ENCODE results near the gene CCDC188. TPM values are rescaled to one million over a fixed set of nuclear protein-coding genes. Genes with fewer than 3 reads are reported as not detected.

The CCDC188 gene
- total RNA-seq, 1 donor from 2014 or later, result not detected

DNA sequence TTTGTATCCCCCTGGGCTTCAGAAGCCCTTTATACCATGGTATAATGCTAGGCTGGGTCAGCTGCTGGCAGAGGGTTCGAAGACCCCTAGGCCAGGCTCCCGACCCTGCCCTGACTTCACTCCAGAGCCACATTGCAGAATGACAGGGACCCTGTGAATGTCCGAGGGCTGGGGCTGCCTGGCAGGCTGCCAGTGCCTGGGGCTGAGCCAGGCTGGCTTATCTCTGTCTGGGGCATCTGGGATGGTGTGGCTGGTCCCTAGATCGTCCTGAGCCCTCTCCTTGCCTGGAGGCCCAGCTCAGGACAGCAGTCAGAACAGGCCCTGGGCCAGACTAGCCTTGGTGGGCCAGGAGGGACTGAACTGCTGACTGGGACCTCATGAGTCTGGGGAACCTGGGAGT, 15.6 kb downstream of the CCDC188 start:
- H3K9me3 Mint-ChIP-seq (ENCODE audit: unreplicated experiment), result no peaks in the 10 kb centered on the region
- Histone ChIP-seq H3K36me3 (ENCODE audit: insufficient read depth, low read length) (no peaks in the 10 kb centered on the region), H3K9me3 (ENCODE audit: insufficient read depth, low read depth, low read length) (no peaks in the 10 kb centered on the region), H3K79me2 (ENCODE audit: insufficient read depth, low read length) (peaks cover 83% of the 10 kb centered on the region), H3K27ac (ENCODE audit: low read depth, low read length) (no peak overlapping the region), H3K4me1 (ENCODE audit: insufficient read depth, low read length) (peaks cover 20% of the 10 kb centered on the region), H2AFZ (ENCODE audit: low read depth, low read length) (no peak overlapping the region), H3K27me3 (ENCODE audit: insufficient read depth, low read length) (no peaks in the 10 kb centered on the region), H3K4me2 (ENCODE audit: low read length) (no peak overlapping the region), H3K9ac (ENCODE audit: low read length) (no peak overlapping the region), H3K4me3 (ENCODE audit: insufficient read depth, low read depth, low read length) (no peak overlapping the region), H4K20me1 (ENCODE audit: insufficient read depth, low read length) (peaks cover 67% of the 10 kb centered on the region)
- FAIRE-seq (no peak), DNase-seq (ENCODE audit: low read depth) (no peak)
- no peak for TF ChIP-seq EZH2 (IDR thresholded peaks at IDR 0.05; ENCODE audit: insufficient read depth, low read length)
- TF ChIP-seq, protein P1, sequence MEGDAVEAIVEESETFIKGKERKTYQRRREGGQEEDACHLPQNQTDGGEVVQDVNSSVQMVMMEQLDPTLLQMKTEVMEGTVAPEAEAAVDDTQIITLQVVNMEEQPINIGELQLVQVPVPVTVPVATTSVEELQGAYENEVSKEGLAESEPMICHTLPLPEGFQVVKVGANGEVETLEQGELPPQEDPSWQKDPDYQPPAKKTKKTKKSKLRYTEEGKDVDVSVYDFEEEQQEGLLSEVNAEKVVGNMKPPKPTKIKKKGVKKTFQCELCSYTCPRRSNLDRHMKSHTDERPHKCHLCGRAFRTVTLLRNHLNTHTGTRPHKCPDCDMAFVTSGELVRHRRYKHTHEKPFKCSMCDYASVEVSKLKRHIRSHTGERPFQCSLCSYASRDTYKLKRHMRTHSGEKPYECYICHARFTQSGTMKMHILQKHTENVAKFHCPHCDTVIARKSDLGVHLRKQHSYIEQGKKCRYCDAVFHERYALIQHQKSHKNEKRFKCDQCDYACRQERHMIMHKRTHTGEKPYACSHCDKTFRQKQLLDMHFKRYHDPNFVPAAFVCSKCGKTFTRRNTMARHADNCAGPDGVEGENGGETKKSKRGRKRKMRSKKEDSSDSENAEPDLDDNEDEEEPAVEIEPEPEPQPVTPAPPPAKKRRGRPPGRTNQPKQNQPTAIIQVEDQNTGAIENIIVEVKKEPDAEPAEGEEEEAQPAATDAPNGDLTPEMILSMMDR (IDR thresholded peaks at IDR 0.05; ENCODE audit: insufficient read depth, low read depth, low read length), result no peak
- H3K27me3 Mint-ChIP-seq (ENCODE audit: low read depth, unreplicated experiment), result no peaks in the 10 kb centered on the region
- H3K36me3 Mint-ChIP-seq (ENCODE audit: low read depth, unreplicated experiment), result peaks cover 10% of the 10 kb centered on the region
- H3K4me3 Mint-ChIP-seq (ENCODE audit: unreplicated experiment), result no peak overlapping the region
- no peak overlapping the region for H3K27ac Mint-ChIP-seq (ENCODE audit: unreplicated experiment)
- peaks cover 22% of the 10 kb centered on the region for H3K4me1 Mint-ChIP-seq (ENCODE audit: low read depth, unreplicated experiment)

DNA sequence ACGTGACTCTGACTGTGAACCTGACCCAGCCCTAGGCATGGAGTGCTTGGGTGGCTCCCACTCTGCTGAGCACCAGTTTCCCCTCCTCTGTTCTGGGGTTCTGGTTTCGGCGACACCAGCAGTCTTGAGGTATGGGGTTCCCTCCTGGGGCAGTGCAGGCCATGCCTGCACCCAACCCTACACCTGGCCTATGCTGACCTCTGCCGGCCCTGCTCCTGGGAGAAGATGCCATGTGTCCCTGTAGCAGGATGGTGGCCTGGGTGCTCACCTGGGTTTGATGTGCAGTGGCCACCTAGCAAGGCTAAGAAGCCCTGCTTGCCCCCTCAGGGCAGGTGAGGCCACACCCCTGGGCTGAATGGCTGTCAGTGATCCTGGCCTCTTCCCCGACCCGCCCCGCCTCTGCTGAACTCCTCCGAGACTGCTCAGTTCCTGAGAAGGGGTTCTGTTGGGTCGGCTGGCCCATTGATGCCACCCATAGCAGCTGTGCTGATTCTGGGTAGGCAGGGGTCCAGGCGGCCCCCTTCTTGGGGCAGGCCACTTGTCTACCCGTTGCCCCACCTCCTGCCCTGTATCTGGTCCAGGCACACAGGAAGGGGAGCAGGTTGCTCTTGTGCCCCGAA, 16.8 kb downstream of the CCDC188 start:
- Histone ChIP-seq H3K4me3 (ENCODE audit: insufficient read depth, low read depth, low read length) (no peak overlapping the region), H3K27me3 (ENCODE audit: insufficient read depth, low read length) (no peaks in the 10 kb centered on the region), H3K9me3 (ENCODE audit: insufficient read depth, low read depth, low read length) (no peaks in the 10 kb centered on the region), H3K36me3 (ENCODE audit: insufficient read depth, low read length) (no peaks in the 10 kb centered on the region), H2AFZ (ENCODE audit: low read depth, low read length) (no peak overlapping the region), H3K27ac (ENCODE audit: low read depth, low read length) (no peak overlapping the region), H4K20me1 (ENCODE audit: insufficient read depth, low read length) (peaks cover 65% of the 10 kb centered on the region), H3K4me1 (ENCODE audit: insufficient read depth, low read length) (peaks cover 20% of the 10 kb centered on the region), H3K4me2 (ENCODE audit: low read length) (no peak overlapping the region), H3K79me2 (ENCODE audit: insufficient read depth, low read length) (peaks cover 72% of the 10 kb centered on the region), H3K9ac (ENCODE audit: low read length) (no peak overlapping the region)
- Mint-ChIP-seq H3K27ac (ENCODE audit: unreplicated experiment) (no peak overlapping the region), H3K4me1 (ENCODE audit: low read depth, unreplicated experiment) (peaks cover 18% of the 10 kb centered on the region), H3K36me3 (ENCODE audit: low read depth, unreplicated experiment) (peaks cover 4% of the 10 kb centered on the region), H3K4me3 (ENCODE audit: unreplicated experiment) (peak overlapping the region; percentile 69), H3K9me3 (ENCODE audit: unreplicated experiment) (no peaks in the 10 kb centered on the region), H3K27me3 (ENCODE audit: low read depth, unreplicated experiment) (no peaks in the 10 kb centered on the region)
- DNase-seq (ENCODE audit: low read depth) (no peak), FAIRE-seq (no peak)
- TF ChIP-seq, protein P1 (IDR thresholded peaks at IDR 0.05; ENCODE audit: insufficient read depth, low read depth, low read length), result no peak
- TF ChIP-seq EZH2 (IDR thresholded peaks at IDR 0.05; ENCODE audit: insufficient read depth, low read length), result no peak

DNA sequence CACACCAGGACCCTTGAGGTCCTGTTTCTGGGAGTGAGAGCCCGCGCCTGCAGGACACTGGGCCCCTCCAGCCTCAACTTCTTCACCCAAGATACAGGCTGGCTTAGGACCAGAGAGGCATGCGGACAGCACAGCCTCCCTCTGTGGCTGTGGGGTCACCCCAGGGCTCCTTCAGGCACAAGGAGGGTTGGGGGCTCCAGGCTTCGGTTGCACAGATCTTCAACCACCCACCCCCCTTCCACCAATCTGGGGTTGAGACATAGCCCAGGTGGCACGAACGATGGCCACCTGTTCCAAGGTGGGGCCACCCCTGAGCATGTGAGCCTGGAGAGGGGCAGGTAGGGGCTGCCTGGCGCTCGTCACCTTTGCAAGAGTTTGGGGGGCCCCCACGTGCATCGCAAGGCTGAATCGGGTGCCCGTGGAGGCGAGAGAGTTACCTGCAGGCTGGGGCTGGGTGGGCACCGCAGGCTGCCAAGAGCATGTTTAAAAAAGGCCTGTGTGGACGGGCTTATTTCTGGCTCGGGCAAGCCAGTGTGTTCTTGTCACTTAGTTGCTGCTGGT, 18.1 kb downstream of the CCDC188 start:
- H3K4me2 ChIP-seq (ENCODE audit: low read length), result peak overlapping the region; percentile 97
- peaks cover 5% of the 10 kb centered on the region for H3K36me3 Mint-ChIP-seq (ENCODE audit: low read depth, unreplicated experiment)
- H3K27ac Mint-ChIP-seq (ENCODE audit: unreplicated experiment), result peak overlapping the region; percentile 69
- peak overlapping the region; percentile 84 for H3K4me3 Mint-ChIP-seq (ENCODE audit: unreplicated experiment)
- peak overlapping the region; percentile 69 for H3K4me3 ChIP-seq (ENCODE audit: insufficient read depth, low read depth, low read length)
- no peaks in the 10 kb centered on the region for H3K27me3 ChIP-seq (ENCODE audit: insufficient read depth, low read length)
- no peaks in the 10 kb centered on the region for H3K9me3 ChIP-seq (ENCODE audit: insufficient read depth, low read depth, low read length)
- peaks cover 13% of the 10 kb centered on the region for H3K4me1 ChIP-seq (ENCODE audit: insufficient read depth, low read length)
- H3K27me3 Mint-ChIP-seq (ENCODE audit: low read depth, unreplicated experiment), result no peaks in the 10 kb centered on the region
- H3K4me1 Mint-ChIP-seq (ENCODE audit: low read depth, unreplicated experiment), result peaks cover 11% of the 10 kb centered on the region
- peaks cover 59% of the 10 kb centered on the region for H3K79me2 ChIP-seq (ENCODE audit: insufficient read depth, low read length)
- H3K9ac ChIP-seq (ENCODE audit: low read length), result peak overlapping the region; percentile 82
- H3K27ac ChIP-seq (ENCODE audit: low read depth, low read length), result no peak overlapping the region
- DNase-seq (ENCODE audit: low read depth) (no peak), FAIRE-seq (no peak)
- H3K9me3 Mint-ChIP-seq (ENCODE audit: unreplicated experiment), result no peaks in the 10 kb centered on the region
- no peak for TF ChIP-seq EZH2 (IDR thresholded peaks at IDR 0.05; ENCODE audit: insufficient read depth, low read length)
- TF ChIP-seq, protein P1 (IDR thresholded peaks at IDR 0.05; ENCODE audit: insufficient read depth, low read depth, low read length), result no peak
- peaks cover 53% of the 10 kb centered on the region for H4K20me1 ChIP-seq (ENCODE audit: insufficient read depth, low read length)
- no peak overlapping the region for H2AFZ ChIP-seq (ENCODE audit: low read depth, low read length)
- no peaks in the 10 kb centered on the region for H3K36me3 ChIP-seq (ENCODE audit: insufficient read depth, low read length)
